ENCODE results near the gene FCHSD2.

Gene FCHSD2

GRCh38 chr11:73159297-73159696 lies 17.2 kb upstream of the FCHSD2 start:
- Histone ChIP-seq H3K27me3 (ENCODE audit: control insufficient read depth, insufficient read depth, low read length) (no peaks in the 10 kb centered on the region), H3K4me1 (ENCODE audit: control insufficient read depth, insufficient read depth, low read length) (no peaks in the 10 kb centered on the region), H3K27ac (ENCODE audit: low read length) (no peak overlapping the region), H3K36me3 (ENCODE audit: control insufficient read depth, insufficient read depth, low read length) (no peaks in the 10 kb centered on the region), H3K9me3 (ENCODE audit: control insufficient read depth, insufficient read depth, low read length) (no peaks in the 10 kb centered on the region), H3K4me3 (ENCODE audit: low read length) (no peak overlapping the region)
- no CpG with 5 or more reads among the region's 3 CpGs for WGBS (ENCODE audit: insufficient coverage, insufficient read length)
- DNase-seq (ENCODE audit: low read depth, low spot score) = no peak

DNA sequence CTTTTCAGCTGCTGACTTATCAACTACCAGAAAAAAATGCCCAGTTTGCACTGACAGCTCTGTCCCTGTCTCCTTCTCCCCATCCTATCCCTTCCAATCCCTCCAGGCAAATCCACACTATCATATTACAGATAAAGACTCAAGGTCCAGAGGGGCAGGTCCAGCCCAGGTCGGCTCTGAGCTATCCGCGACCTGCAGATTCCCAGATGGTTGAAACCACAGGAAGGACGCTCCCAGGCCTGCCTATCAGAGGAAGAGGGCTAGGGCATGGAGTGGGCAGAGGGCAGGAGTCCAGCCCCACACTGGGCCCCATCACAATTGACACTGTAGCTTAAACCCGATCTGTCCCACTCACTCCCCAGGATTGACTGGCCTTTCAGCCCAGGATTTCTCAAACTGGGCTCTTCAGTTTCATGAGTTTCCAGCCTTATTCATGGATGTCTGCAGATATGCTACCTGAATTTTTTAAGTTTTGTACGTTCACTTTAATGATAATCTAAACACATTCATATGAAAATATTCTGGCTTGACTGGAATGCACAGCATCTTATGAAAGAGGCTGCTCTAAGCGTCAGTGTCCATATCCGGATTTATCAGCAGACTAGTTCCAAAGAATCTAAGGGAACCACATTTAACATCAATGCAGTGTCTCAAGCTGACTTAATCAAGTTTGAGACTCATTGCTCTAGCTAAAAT lies 16.4 kb upstream of the FCHSD2 start:
- no peaks in the 10 kb centered on the region for H3K4me1 ChIP-seq (ENCODE audit: control insufficient read depth, insufficient read depth, low read length)
- DNase-seq (ENCODE audit: low read depth, low spot score) = no peak
- WGBS (ENCODE audit: insufficient coverage, insufficient read length) = no CpG with 5 or more reads among the region's 8 CpGs
- H3K9me3 ChIP-seq (ENCODE audit: control insufficient read depth, insufficient read depth, low read length) = no peaks in the 10 kb centered on the region
- H3K36me3 ChIP-seq (ENCODE audit: control insufficient read depth, insufficient read depth, low read length) = no peaks in the 10 kb centered on the region
- no peaks in the 10 kb centered on the region for H3K27me3 ChIP-seq (ENCODE audit: control insufficient read depth, insufficient read depth, low read length)
- no peak overlapping the region for H3K27ac ChIP-seq (ENCODE audit: low read length)
- no peak overlapping the region for H3K4me3 ChIP-seq (ENCODE audit: low read length)

DNA sequence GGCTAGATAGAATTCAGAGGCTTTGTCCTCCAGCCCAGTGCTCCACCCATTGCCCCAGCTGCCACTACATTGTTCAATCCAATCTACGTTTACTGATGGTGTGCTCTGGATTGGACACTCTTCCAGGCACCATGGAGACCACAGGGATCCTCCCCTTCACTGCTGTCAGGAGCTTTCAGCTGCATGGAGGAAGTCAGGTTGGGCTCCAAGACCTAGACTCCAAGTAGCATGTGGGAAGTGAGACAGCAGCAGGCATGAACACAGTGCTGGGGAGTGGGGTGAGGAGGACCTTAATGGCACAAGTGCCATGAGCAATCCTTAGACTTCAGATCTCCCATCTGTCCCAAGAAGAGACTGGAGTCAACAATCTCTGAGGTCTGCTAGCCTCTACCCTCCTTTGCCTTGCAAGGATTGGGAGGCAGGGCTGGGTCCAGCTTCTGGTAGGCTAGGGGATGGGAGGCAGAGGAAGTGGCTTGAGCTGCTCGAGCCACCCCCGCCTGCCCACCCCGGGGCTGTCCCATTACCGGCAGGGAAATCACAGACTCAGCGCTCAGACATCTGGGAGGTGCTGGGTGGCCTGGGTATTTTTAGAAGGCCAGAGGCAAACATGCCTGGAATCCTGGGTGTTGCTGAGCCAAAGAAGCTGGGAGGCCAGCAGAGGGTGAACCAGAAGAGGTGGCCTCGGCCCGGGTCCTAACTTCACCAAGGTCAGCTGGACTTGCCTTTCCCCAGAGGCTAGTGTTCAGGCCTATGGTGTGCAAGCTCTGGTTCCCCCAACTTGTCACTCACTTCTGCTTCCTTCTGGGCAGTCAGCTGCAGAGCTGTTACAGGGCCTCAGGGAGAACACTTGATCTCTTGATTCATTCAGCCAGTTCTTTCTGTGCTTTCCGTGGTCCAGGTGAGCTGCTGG lies 15.2 kb upstream of the FCHSD2 start:
- H3K27ac ChIP-seq (ENCODE audit: low read length) = no peak overlapping the region
- peaks cover 8% of the 10 kb centered on the region for H3K4me1 ChIP-seq (ENCODE audit: control insufficient read depth, insufficient read depth, low read length)
- no peaks in the 10 kb centered on the region for H3K36me3 ChIP-seq (ENCODE audit: control insufficient read depth, insufficient read depth, low read length)
- H3K9me3 ChIP-seq (ENCODE audit: control insufficient read depth, insufficient read depth, low read length) = no peaks in the 10 kb centered on the region
- DNase-seq (ENCODE audit: low read depth, low spot score) = no peak
- no CpG with 5 or more reads among the region's 9 CpGs for WGBS (ENCODE audit: insufficient coverage, insufficient read length)
- no peaks in the 10 kb centered on the region for H3K27me3 ChIP-seq (ENCODE audit: control insufficient read depth, insufficient read depth, low read length)
- H3K4me3 ChIP-seq (ENCODE audit: low read length) = no peak overlapping the region

DNA sequence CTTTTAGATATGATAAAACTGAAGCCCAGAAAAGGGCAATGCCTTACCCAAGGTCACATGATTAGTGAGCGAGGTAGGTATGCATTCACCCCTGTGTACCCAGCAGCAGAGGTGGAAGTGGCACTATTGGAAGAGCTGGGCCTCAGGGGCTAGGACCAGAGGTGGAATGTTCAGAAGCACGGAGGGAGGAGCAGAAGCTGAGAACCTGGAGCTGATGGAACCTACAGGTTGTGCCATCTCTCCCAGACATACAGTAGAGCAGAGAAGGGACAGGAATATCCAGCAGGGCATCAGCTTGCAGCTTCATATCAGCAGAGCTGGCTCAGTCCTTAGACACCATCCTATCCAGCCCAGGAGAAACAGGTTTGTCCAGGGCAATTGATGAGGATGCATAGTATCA lies 14.6 kb upstream of the FCHSD2 start:
- peaks cover 9% of the 10 kb centered on the region for H3K4me1 ChIP-seq (ENCODE audit: control insufficient read depth, insufficient read depth, low read length)
- no CpG with 5 or more reads among the region's 2 CpGs for WGBS (ENCODE audit: insufficient coverage, insufficient read length)

GRCh38 chr11:73156114-73156513 lies 14.0 kb upstream of the FCHSD2 start:
- no peak overlapping the region for H3K27ac ChIP-seq (ENCODE audit: low read length)
- WGBS (ENCODE audit: insufficient coverage, insufficient read length) = no CpG with 5 or more reads among the region's 1 CpG

More for the DNA sequence above, 14.6 kb upstream of the FCHSD2 start:
- no peak for DNase-seq (ENCODE audit: low read depth, low spot score)
- Histone ChIP-seq H3K36me3 (ENCODE audit: control insufficient read depth, insufficient read depth, low read length) (no peaks in the 10 kb centered on the region), H3K27ac (ENCODE audit: low read length) (no peak overlapping the region), H3K9me3 (ENCODE audit: control insufficient read depth, insufficient read depth, low read length) (no peaks in the 10 kb centered on the region), H3K27me3 (ENCODE audit: control insufficient read depth, insufficient read depth, low read length) (no peaks in the 10 kb centered on the region), H3K4me3 (ENCODE audit: low read length) (no peak overlapping the region)

GRCh38 chr11:73155102-73155501 lies 13.0 kb upstream of the FCHSD2 start:
- Histone ChIP-seq H3K4me3 (ENCODE audit: low read length) (no peak overlapping the region), H3K9me3 (ENCODE audit: control insufficient read depth, insufficient read depth, low read length) (no peaks in the 10 kb centered on the region), H3K27ac (ENCODE audit: low read length) (no peak overlapping the region), H3K4me1 (ENCODE audit: control insufficient read depth, insufficient read depth, low read length) (peaks cover 9% of the 10 kb centered on the region), H3K27me3 (ENCODE audit: control insufficient read depth, insufficient read depth, low read length) (no peaks in the 10 kb centered on the region), H3K36me3 (ENCODE audit: control insufficient read depth, insufficient read depth, low read length) (no peaks in the 10 kb centered on the region)
- WGBS (ENCODE audit: insufficient coverage, insufficient read length) = no CpG with 5 or more reads among the region's 4 CpGs
- DNase-seq (ENCODE audit: low read depth, low spot score) = no peak

More at GRCh38 chr11:73156114-73156513, 14.0 kb upstream of the FCHSD2 start:
- Histone ChIP-seq H3K9me3 (ENCODE audit: control insufficient read depth, insufficient read depth, low read length) (no peaks in the 10 kb centered on the region), H3K36me3 (ENCODE audit: control insufficient read depth, insufficient read depth, low read length) (no peaks in the 10 kb centered on the region), H3K4me3 (ENCODE audit: low read length) (no peak overlapping the region), H3K4me1 (ENCODE audit: control insufficient read depth, insufficient read depth, low read length) (peaks cover 9% of the 10 kb centered on the region), H3K27me3 (ENCODE audit: control insufficient read depth, insufficient read depth, low read length) (no peaks in the 10 kb centered on the region)
- DNase-seq (ENCODE audit: low read depth, low spot score) = no peak

- Histone ChIP-seq H3K27me3 (ENCODE audit: control insufficient read depth, insufficient read depth, low read length) (no peaks in the 10 kb centered on the region), H3K27ac (ENCODE audit: low read length) (no peak overlapping the region), H3K36me3 (ENCODE audit: control insufficient read depth, insufficient read depth, low read length) (no peaks in the 10 kb centered on the region), H3K4me3 (ENCODE audit: low read length) (no peak overlapping the region), H3K4me1 (ENCODE audit: control insufficient read depth, insufficient read depth, low read length) (peaks cover 9% of the 10 kb centered on the region), H3K9me3 (ENCODE audit: control insufficient read depth, insufficient read depth, low read length) (no peaks in the 10 kb centered on the region)
- no peak for DNase-seq (ENCODE audit: low read depth, low spot score)
- no CpG with 5 or more reads among the region's 3 CpGs for WGBS (ENCODE audit: insufficient coverage, insufficient read length)
Measured at GRCh38 chr11:73154178-73154577, 12.1 kb upstream of the FCHSD2 start.

- no peaks in the 10 kb centered on the region for H3K27me3 ChIP-seq (ENCODE audit: control insufficient read depth, insufficient read depth, low read length)
- H3K27ac ChIP-seq (ENCODE audit: low read length) = no peak overlapping the region
- no peak for DNase-seq (ENCODE audit: low read depth, low spot score)
- H3K4me1 ChIP-seq (ENCODE audit: control insufficient read depth, insufficient read depth, low read length) = peaks cover 9% of the 10 kb centered on the region
- H3K36me3 ChIP-seq (ENCODE audit: control insufficient read depth, insufficient read depth, low read length) = no peaks in the 10 kb centered on the region
- 100% methylated on average over 2 of the region's 6 CpGs for WGBS (ENCODE audit: insufficient coverage, insufficient read length)
- H3K4me3 ChIP-seq (ENCODE audit: low read length) = no peak overlapping the region
- no peaks in the 10 kb centered on the region for H3K9me3 ChIP-seq (ENCODE audit: control insufficient read depth, insufficient read depth, low read length)
Measured at GRCh38 chr11:73152861-73153483, 10.9 kb upstream of the FCHSD2 start.

DNA sequence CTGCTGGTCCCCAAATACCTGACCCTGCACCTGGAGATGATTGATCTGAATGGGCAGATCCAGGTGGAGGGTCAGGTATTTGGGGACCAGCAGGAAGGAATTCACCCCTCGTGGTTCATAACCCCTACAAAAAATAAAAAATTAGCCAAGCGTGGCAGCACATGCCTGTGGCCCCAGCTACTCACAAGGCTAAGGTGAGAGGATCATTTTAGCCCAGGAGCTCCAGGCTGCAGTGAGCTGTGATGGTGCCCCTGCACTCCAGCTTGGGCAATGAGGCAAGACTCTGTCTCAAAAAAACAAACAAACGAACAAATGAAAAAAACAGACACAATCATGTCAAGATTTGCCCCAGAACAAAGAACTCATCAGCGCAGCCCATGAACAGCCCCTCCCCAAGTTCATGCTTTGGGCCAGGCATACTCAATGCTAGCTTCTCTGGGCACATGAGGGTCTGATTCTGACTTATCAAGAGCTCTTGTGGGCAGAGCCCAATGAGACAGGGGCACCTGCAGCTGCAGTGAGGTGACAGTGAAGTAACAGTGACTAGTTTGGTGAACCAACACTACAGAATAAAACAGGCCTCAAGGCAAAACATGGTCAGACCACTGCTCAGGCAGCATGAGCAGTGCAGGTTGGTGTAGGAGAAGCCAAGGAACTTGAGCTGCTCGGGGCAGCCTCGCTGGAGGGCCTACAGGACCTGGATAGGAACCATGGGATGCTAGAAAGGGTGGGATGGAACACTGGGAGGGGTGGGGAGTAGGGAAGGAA lies 10.2 kb upstream of the FCHSD2 start:
- no peaks in the 10 kb centered on the region for H3K9me3 ChIP-seq (ENCODE audit: control insufficient read depth, insufficient read depth, low read length)
- H3K27me3 ChIP-seq (ENCODE audit: control insufficient read depth, insufficient read depth, low read length) = no peaks in the 10 kb centered on the region
- H3K27ac ChIP-seq (ENCODE audit: low read length) = no peak overlapping the region
- no CpG with 5 or more reads among the region's 6 CpGs for WGBS (ENCODE audit: insufficient coverage, insufficient read length)
- DNase-seq (ENCODE audit: low read depth, low spot score) = no peak
- peaks cover 9% of the 10 kb centered on the region for H3K4me1 ChIP-seq (ENCODE audit: control insufficient read depth, insufficient read depth, low read length)
- no peak overlapping the region for H3K4me3 ChIP-seq (ENCODE audit: low read length)
- H3K36me3 ChIP-seq (ENCODE audit: control insufficient read depth, insufficient read depth, low read length) = no peaks in the 10 kb centered on the region

DNA sequence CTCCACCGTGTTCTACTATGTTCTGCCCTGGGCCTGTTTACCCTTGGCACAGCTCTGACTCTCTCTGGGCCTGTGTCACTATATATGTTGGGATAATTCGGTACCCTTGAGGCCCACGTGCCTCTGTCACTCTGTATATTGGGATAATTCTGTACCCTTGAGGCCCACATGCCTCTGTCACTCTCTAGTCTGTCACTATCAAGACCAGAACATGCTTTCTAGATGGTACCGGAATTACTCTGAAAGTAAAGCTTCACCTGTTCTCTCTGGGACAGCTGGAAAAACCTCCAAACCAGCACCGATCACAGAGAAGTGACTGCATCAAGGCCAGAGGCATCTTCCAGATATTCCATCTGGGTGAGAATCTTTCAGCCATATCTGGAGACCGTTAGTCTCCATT lies 9.3 kb upstream of the FCHSD2 start:
- Histone ChIP-seq H3K4me3 (ENCODE audit: low read length) (no peak overlapping the region), H3K27me3 (ENCODE audit: control insufficient read depth, insufficient read depth, low read length) (no peaks in the 10 kb centered on the region), H3K9me3 (ENCODE audit: control insufficient read depth, insufficient read depth, low read length) (no peaks in the 10 kb centered on the region), H3K36me3 (ENCODE audit: control insufficient read depth, insufficient read depth, low read length) (no peaks in the 10 kb centered on the region), H3K4me1 (ENCODE audit: control insufficient read depth, insufficient read depth, low read length) (peaks cover 9% of the 10 kb centered on the region), H3K27ac (ENCODE audit: low read length) (no peak overlapping the region)
- DNase-seq (ENCODE audit: low read depth, low spot score) = no peak
- WGBS (ENCODE audit: insufficient coverage, insufficient read length) = no CpG with 5 or more reads among the region's 6 CpGs
